NB4 (cell line): ENCODE measurements around the gene TIMM10.

Experiments used
- MYC ChIP-seq: IDR thresholded peaks from 2 replicates; pipeline ENCODE4 v1.6.1; 2011; ENCODE audit warnings: low read depth, low read length
- POLR2A ChIP-seq: IDR thresholded peaks from 2 replicates; pipeline ENCODE4 v1.6.1; 2011; ENCODE audit warnings: mild to moderate bottlenecking; ENCODE audit not compliant: insufficient read length; ENCODE audit errors: extremely low read depth
- TF ChIP-seq, protein P1 (sequence below): IDR thresholded peaks from one replicate; pipeline ENCODE4 v1.5.1; 2012; ENCODE audit warnings: low read depth, low read length

DNA sequence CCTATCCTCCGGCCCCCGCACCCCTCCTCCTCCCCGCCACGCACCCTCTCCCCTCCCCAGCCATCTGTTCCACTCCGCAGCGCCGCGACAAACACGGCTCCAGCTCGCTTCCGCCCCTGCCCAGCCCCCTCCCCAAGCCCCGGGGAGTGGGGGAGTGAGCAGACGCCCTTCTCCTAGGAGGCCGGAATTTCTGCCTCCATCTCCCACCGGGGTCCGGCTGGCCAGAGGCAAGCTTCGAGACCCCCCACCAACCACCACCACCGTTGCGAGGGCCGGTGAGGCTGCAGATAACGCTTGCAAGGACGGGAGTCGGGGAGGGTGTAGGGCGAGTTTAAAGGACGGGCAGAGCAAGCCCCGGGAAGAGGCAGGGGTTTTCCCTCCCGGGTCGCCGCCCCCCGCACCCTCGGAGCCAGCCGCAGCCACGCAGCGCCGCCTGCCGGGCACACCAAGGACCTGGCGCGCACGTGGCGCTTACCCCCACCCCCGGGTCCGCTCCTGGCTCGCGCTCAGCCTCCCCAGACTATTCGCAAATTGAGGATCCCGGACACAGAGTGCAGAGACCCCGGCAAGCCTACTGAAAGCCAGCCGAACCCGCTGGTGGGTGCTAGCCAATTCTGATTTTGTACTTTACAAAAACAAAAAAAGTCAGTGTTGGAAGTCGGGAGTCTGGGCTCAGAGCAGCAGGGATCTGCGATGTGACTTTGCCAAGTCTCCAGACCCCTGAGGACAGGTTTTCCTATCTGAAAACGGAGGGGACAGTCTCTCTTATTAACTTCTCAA is 47.6 kb downstream of the TIMM10 start:
- TF ChIP-seq, protein P1, sequence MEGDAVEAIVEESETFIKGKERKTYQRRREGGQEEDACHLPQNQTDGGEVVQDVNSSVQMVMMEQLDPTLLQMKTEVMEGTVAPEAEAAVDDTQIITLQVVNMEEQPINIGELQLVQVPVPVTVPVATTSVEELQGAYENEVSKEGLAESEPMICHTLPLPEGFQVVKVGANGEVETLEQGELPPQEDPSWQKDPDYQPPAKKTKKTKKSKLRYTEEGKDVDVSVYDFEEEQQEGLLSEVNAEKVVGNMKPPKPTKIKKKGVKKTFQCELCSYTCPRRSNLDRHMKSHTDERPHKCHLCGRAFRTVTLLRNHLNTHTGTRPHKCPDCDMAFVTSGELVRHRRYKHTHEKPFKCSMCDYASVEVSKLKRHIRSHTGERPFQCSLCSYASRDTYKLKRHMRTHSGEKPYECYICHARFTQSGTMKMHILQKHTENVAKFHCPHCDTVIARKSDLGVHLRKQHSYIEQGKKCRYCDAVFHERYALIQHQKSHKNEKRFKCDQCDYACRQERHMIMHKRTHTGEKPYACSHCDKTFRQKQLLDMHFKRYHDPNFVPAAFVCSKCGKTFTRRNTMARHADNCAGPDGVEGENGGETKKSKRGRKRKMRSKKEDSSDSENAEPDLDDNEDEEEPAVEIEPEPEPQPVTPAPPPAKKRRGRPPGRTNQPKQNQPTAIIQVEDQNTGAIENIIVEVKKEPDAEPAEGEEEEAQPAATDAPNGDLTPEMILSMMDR = peak; percentile 57
- TF ChIP-seq POLR2A (no peak), MYC (no peak)
